Type B pancreatic cell (in vitro differentiated cells): ENCODE measurements around the gene FEM1C. TPM values are rescaled to one million over a fixed set of nuclear protein-coding genes. Genes with fewer than 3 reads are reported as not detected.

Experiments
- DNase-seq: peaks from one replicate; pipeline ENCODE4 v3.0.0; 2021; ENCODE audit warnings: mixed read lengths; ENCODE audit not compliant: unreplicated experiment; ENCODE audit errors: extremely low spot score
- H3K27ac Mint-ChIP-seq: 2 replicates; pipeline ENCODE4 v1.8.0; 2021; ENCODE audit warnings: mild to moderate bottlenecking, mixed read lengths
- H3K27me3 Mint-ChIP-seq: 2 replicates; pipeline ENCODE4 v1.8.0; 2021; ENCODE audit warnings: mixed read lengths
- H3K36me3 Mint-ChIP-seq: 2 replicates; pipeline ENCODE4 v1.8.0; 2021; ENCODE audit warnings: mixed read lengths
- H3K4me1 Mint-ChIP-seq: one replicate; pipeline ENCODE4 v1.8.0; 2021; ENCODE audit warnings: mixed read lengths; ENCODE audit not compliant: unreplicated experiment
- H3K4me3 Mint-ChIP-seq: 2 replicates; pipeline ENCODE4 v1.8.0; 2021; ENCODE audit warnings: mild to moderate bottlenecking, mixed read lengths
- H3K9me3 Mint-ChIP-seq: 2 replicates; pipeline ENCODE4 v1.8.0; 2021; ENCODE audit warnings: mixed read lengths
- CTCF ChIP-seq: fragments of 200-600 bp; sonication (generic); conservative IDR thresholded peaks from 2 replicates; pipeline ENCODE4 v1.5.0; 2021; ENCODE audit warnings: antibody characterized with exemption, mild to moderate bottlenecking
- total RNA-seq: library from RNA; stranded (reverse); gene quantifications from 2 replicates; pipeline ENCODE4 v1.2.1, GENCODE V29; 2021; ENCODE audit warnings: low replicate concordance

The FEM1C gene
- total RNA-seq, 1 donor from 2014 or later: 15.8 TPM

GRCh38 chr5:115478281-115478680, 66.3 kb downstream of the FEM1C start:
- Mint-ChIP-seq H3K9me3 (no peaks in the 10 kb centered on the region), H3K4me3 (no peak overlapping the region)
- TF ChIP-seq CTCF: no peak

GRCh38 chr5:115477581-115477980, 67.0 kb downstream of the FEM1C start:
- Mint-ChIP-seq H3K36me3 (no peaks in the 10 kb centered on the region), H3K4me3 (no peak overlapping the region), H3K9me3 (no peaks in the 10 kb centered on the region), H3K4me1 (no peaks in the 10 kb centered on the region), H3K27me3 (peaks cover 4% of the 10 kb centered on the region), H3K27ac (no peak overlapping the region)
- no peak for TF ChIP-seq CTCF
- DNase-seq: no peak

More at GRCh38 chr5:115478281-115478680, 66.3 kb downstream of the FEM1C start:
- H3K4me1 Mint-ChIP-seq: no peaks in the 10 kb centered on the region
- peaks cover 4% of the 10 kb centered on the region for H3K27me3 Mint-ChIP-seq
- no peak for DNase-seq
- H3K36me3 Mint-ChIP-seq: no peaks in the 10 kb centered on the region
- H3K27ac Mint-ChIP-seq: no peak overlapping the region

GRCh38 chr5:115475788-115476187, 68.8 kb downstream of the FEM1C start:
- no peak for DNase-seq
- Mint-ChIP-seq H3K36me3 (no peaks in the 10 kb centered on the region), H3K27me3 (peaks cover 4% of the 10 kb centered on the region), H3K4me1 (no peaks in the 10 kb centered on the region), H3K27ac (no peak overlapping the region), H3K4me3 (no peak overlapping the region), H3K9me3 (no peaks in the 10 kb centered on the region)
- TF ChIP-seq CTCF: no peak

GRCh38 chr5:115472271-115473025, 72.1 kb downstream of the FEM1C start:
- H3K27ac Mint-ChIP-seq: no peak overlapping the region
- no peak for DNase-seq
- no peaks in the 10 kb centered on the region for H3K27me3 Mint-ChIP-seq
- TF ChIP-seq CTCF: no peak
- H3K9me3 Mint-ChIP-seq: no peaks in the 10 kb centered on the region
- H3K4me3 Mint-ChIP-seq: no peak overlapping the region
- no peaks in the 10 kb centered on the region for H3K4me1 Mint-ChIP-seq
- no peaks in the 10 kb centered on the region for H3K36me3 Mint-ChIP-seq

- no peaks in the 10 kb centered on the region for H3K9me3 Mint-ChIP-seq
- H3K4me3 Mint-ChIP-seq: no peak overlapping the region
- H3K27ac Mint-ChIP-seq: no peak overlapping the region
- H3K4me1 Mint-ChIP-seq: no peaks in the 10 kb centered on the region
- no peaks in the 10 kb centered on the region for H3K27me3 Mint-ChIP-seq
- no peak for TF ChIP-seq CTCF
- H3K36me3 Mint-ChIP-seq: no peaks in the 10 kb centered on the region
- DNase-seq: no peak
Observed at GRCh38 chr5:115471345-115472063, 73.1 kb downstream of the FEM1C start.
